DOHH2 (cell line): ENCODE results near the gene AMZ2.
"Not testable (repeated sequence)": the region's sequence is repeated elsewhere in the genome, so short reads cannot be mapped to it uniquely, and the experiment has no call there.

Experiments
- CTCF ChIP-seq: fragments of 200-600 bp; sonication (generic); IDR thresholded peaks from one replicate; pipeline ENCODE4 v1.5.1; 2014; ENCODE audit warnings: antibody characterized with exemption, mild to moderate bottlenecking, low read depth, low read length; ENCODE audit not compliant: poor library complexity, severe bottlenecking
- EZH2phosphoT487 ChIP-seq: fragments of 200-600 bp; sonication (generic); IDR thresholded peaks from 2 replicates; pipeline ENCODE4 v1.6.1; 2017; ENCODE audit warnings: borderline replicate concordance, mild to moderate bottlenecking, antibody characterized with exemption, low read length, moderate library complexity, mixed read lengths

GRCh38 chr17:68225055-68225454 lies 22.8 kb upstream of the AMZ2 start:
- not testable (repeated sequence) for TF ChIP-seq CTCF, EZH2phosphoT487
